ENCODE results near the gene FUBP3.
"Not testable (repeated sequence)": the region's sequence is repeated elsewhere in the genome, so short reads cannot be mapped to it uniquely, and the experiment has no call there.

The FUBP3 gene

GRCh38 chr9:130556396-130557076 is 22.8 kb upstream of the FUBP3 start:
- no peak for DNase-seq

- DNase-seq: no peak
These were observed 22.3 kb upstream of the FUBP3 start for GRCh38 chr9:130557077-130557468.

- DNase-seq: no peak
These were observed 18.3 kb upstream of the FUBP3 start for GRCh38 chr9:130561056-130561455.

DNA sequence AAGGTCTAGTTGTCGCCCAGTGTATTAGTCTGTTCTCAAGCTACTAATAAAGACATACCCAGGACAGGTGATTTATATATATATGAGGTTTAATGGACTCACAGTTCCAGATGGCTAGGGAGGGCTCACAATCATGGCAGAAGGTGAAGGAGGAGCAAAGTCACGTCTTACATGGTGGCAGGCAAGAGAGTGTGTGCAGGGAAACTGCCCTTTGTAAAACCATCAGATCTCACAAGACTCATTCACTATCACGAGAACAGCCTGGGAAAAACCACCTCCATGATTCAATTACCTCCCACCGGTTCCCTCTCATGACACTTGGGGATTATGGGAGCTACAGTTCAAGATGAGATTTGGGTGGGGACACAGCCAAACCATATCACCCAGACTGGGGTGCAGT is 16.9 kb upstream of the FUBP3 start:
- DNase-seq: not testable (repeated sequence)

- no peak for DNase-seq
These were observed 15.6 kb upstream of the FUBP3 start for GRCh38 chr9:130563797-130564196.

GRCh38 chr9:130565792-130566191 is 13.6 kb upstream of the FUBP3 start:
- no peak for DNase-seq

DNA sequence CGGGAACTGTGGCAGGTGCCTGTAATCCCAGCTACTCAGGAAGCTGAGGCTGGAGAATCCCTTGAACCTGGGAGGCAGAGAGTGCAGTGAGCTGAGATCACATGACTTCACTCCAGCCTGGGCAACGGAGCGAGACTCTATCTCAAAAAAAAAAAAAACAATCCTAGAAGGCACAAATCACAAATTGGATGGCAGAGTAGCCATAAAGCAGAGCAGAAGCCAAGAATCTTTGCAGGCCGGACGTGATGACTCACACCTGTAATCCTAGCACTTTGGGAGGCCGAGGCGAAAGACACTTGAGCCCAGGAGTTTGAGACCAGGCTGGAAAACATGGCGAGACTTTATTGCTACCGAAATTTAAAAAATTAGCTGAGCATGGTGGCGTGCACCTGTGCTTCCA is 9.2 kb upstream of the FUBP3 start:
- no peak for DNase-seq

- DNase-seq: no peak
These were observed 3.9 kb upstream of the FUBP3 start for GRCh38 chr9:130575514-130575913.

GRCh38 chr9:130576176-130576575 is 3.2 kb upstream of the FUBP3 start:
- DNase-seq: no peak

DNA sequence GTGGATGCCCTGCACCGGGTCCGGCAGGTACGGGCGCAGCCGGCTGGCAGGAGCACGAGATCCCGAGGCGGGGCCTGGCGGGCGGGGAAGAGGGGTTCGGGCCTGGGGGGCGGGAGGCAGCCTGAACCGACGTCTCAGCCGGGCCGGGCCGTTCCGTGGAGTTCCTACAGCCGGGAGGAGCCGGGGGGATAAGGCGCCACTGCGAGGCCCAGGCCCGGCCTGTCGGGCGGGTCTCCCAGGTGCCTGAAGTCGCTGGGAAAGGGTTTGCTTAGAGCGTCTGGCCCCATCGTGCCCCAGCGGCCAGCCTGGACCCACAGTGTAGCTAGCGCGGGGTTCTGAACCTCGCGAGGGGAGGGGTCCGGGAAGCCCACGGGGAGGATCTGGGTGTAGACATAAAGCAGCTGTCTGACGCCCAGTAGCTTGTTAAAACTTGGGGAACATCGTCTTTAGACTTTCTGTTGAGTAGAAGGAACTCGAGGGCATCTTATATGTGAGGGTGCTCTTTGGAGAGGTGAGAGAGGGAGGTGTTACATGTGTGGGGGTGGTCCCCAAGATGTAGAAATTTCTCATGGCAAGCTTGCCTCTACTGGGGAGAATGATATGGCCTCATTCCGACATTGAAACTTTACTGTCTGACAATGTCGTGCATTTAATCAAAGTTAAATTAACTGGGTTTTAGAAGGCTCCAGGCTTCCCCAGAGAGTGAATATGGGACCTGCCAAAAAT is 524 bp downstream of the FUBP3 start:
- DNase-seq: no peak

DNA sequence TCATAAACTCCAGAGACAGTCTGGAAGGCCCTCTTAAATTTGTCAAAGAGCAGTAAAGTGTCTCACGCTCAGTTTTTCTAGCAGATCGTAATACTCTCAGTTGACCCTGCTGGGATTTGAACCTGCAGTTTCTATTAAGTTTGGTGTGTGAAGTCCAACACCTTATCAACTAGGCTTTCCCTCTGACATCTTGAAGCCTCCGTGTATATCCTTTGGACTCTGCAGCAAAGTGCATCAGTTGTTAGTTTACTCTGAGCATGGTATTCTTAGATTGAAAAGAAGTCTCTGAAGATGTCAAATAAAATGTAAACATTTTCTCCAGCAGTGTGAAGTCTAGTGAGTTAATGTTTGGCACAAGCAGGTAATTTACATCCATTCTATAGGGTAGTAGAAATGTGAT is 2.4 kb downstream of the FUBP3 start:
- no peak for DNase-seq

DNA sequence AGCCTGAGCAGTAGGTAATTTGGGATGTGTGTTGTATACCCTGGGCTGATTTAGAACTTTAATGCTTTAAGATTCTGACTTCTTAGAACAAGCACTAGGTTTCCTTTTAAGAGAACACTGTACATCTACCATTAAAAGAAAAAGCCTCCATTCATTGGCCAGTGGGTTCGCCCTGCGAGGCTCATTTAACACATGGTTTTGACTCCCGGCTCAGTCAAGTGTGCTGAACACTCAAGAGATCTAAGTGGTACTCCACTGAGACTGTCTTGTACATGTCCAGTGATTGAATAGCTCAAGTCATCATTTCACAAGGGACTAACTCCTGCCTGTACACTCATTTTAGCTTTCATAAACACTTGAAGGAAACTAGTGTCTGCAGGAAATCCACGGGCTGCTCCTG is 3.9 kb downstream of the FUBP3 start:
- DNase-seq: no peak

DNA sequence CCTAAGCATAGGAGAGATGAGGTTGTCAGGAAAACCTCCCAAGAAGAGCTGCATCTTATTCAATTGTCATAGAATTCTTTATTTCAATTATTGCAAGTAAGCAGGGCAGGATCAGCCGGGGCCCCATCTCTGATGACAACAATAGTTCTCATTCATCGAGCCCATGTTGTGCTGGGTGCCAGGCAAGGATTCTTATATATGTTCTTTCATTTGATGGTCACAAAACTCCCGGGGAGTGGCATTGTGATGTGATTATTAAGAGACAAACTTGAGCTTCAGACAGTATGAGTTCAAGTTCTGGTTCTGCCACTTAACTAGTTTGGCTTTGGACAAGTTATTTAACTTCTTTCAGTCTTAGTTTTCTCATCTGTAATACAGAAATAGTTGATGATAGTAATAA is 8.5 kb downstream of the FUBP3 start:
- DNase-seq: no peak

GRCh38 chr9:130588416-130588815 is 9.0 kb downstream of the FUBP3 start:
- no peak for DNase-seq

GRCh38 chr9:130589754-130590153 is 10.4 kb downstream of the FUBP3 start:
- DNase-seq: no peak

DNA sequence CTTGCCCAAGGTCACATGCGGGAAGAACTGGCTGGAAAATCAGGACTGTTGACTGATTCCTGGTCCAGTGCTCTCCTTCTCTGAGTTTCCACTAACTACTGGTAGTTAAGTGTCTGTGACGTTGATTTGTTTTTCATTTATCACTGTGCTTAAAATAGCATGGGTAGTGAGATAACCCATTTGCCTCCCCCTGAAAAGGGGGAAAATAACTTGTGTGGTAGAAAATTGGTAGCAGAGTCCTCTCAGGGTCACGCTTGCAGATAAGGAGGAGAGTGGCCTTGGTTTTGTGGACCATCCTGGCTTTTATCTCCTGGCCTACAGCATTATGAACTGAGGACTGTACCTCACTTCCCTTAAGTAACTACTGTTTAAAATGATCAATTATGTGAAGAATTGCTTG is 10.9 kb downstream of the FUBP3 start:
- no peak for DNase-seq

DNA sequence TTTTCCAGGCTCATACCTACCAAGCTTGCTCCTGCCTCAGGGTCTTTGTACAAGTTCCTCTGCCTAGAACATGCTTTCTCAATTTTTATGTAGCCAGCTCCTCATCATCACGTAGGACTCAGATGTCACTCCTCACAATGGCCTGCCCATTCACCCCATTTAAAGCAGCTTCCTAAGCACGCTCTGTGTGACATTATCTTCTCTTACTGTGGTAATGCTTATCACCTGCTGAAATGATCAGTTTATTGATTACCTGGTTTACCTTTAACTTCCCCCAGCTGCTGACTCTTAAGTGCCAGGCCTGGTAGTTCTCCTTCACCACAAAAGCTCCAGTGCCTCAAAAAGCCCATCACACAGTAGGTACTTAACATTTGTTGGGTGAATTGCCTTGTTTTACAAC is 13.6 kb downstream of the FUBP3 start:
- DNase-seq: no peak

DNA sequence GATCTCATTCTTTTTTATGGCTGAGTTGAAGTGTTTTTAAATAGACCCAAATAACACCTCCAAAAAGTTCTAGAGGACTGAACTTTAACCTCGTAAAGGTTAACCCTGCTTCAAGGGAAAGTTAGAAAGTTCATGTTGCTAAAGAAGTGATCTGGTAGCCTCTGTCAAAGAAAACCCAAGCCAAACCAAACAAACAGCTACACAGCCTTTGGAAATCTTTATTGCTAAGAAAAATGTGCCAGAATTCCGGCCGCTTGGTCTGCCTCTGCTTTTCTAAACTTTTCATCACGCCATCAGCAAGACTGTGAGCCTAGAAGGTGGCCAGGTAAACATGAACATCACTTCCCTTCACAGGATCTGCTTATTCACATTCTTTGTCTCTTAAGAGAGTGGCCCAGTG is 17.9 kb downstream of the FUBP3 start:
- no peak for DNase-seq

GRCh38 chr9:130598188-130598587 is 18.8 kb downstream of the FUBP3 start:
- no peak for DNase-seq

- DNase-seq: no peak
These were observed 20.2 kb downstream of the FUBP3 start for GRCh38 chr9:130599625-130600024.

DNA sequence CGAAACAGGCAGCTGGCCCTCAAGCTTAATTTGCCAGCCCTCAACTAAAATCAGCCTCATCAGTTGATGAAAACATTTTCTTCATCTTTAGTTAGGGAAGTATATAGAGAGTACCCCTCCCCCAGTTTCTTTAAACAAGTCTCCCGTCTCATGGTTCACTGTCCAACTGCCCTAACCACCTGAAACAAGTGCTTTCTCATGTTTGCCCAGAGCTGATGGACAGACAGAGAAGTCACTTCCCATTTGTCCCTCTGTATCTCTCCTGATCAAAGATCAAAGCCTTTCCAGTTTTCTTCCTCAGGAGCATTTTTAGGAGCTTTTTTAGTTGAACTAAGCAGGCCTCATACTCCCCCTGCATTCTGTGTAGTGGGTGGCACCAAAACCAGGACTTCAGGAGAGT is 21.7 kb downstream of the FUBP3 start:
- DNase-seq: no peak

- DNase-seq: no peak
These were observed 24.9 kb downstream of the FUBP3 start for GRCh38 chr9:130604295-130604694.

- DNase-seq: no peak
These were observed 27.7 kb downstream of the FUBP3 start for GRCh38 chr9:130606887-130607600.

Data from activated CD4-positive, alpha-beta T cell treated with anti-CD3 and anti-CD28 coated beads for 4 hours (primary cell).